Kidney glomerular epithelial cell (primary cell): ENCODE data around the gene SLC25A21.
"Not testable (repeated sequence)": the region's sequence is repeated elsewhere in the genome, so short reads cannot be mapped to it uniquely, and the experiment has no call there.

Experiments used
- DNase-seq: peaks from one replicate; lab custom pipeline; 2025; lab: John Stamatoyannopoulos, UW

SLC25A21 gene

GRCh38 chr14:36941783-36942521, 230.5 kb downstream of the SLC25A21 start:
- DNase-seq: peak; percentile 64

GRCh38 chr14:36940476-36940875, 231.9 kb downstream of the SLC25A21 start:
- no peak for DNase-seq

- DNase-seq: no peak
These were observed 233.1 kb downstream of the SLC25A21 start for GRCh38 chr14:36939265-36939664.

- DNase-seq: no peak
These were observed 233.7 kb downstream of the SLC25A21 start for GRCh38 chr14:36938678-36939077.

- DNase-seq: no peak
These were observed 236.3 kb downstream of the SLC25A21 start for GRCh38 chr14:36935976-36936678.

- no peak for DNase-seq
These were observed 238.1 kb downstream of the SLC25A21 start for GRCh38 chr14:36934304-36934703.

GRCh38 chr14:36931791-36932190, 240.6 kb downstream of the SLC25A21 start:
- no peak for DNase-seq

- no peak for DNase-seq
These were observed 244.0 kb downstream of the SLC25A21 start for GRCh38 chr14:36928432-36928831.

- no peak for DNase-seq
These were observed 247.3 kb downstream of the SLC25A21 start for GRCh38 chr14:36925094-36925493.

GRCh38 chr14:36916668-36917067, 255.7 kb downstream of the SLC25A21 start:
- no peak for DNase-seq

- no peak for DNase-seq
These were observed 257.3 kb downstream of the SLC25A21 start for GRCh38 chr14:36915081-36915480.

- DNase-seq: no peak
These were observed 261.8 kb downstream of the SLC25A21 start for GRCh38 chr14:36910578-36910977.

- peak; percentile 1 for DNase-seq
These were observed 267.0 kb downstream of the SLC25A21 start for GRCh38 chr14:36905272-36905888.

GRCh38 chr14:36901861-36902260, 270.5 kb downstream of the SLC25A21 start:
- DNase-seq: no peak

GRCh38 chr14:36900846-36901245, 271.6 kb downstream of the SLC25A21 start:
- DNase-seq: no peak

- not testable (repeated sequence) for DNase-seq
These were observed 276.1 kb downstream of the SLC25A21 start for GRCh38 chr14:36896300-36896699.

- DNase-seq: no peak
These were observed 288.4 kb downstream of the SLC25A21 start for GRCh38 chr14:36884049-36884448.

- no peak for DNase-seq
These were observed 292.1 kb downstream of the SLC25A21 start for GRCh38 chr14:36880276-36880675.

- no peak for DNase-seq
These were observed 292.8 kb downstream of the SLC25A21 start for GRCh38 chr14:36879558-36879957.

- DNase-seq: no peak
These were observed 297.8 kb downstream of the SLC25A21 start for GRCh38 chr14:36874396-36875138.

- DNase-seq: no peak
These were observed 301.6 kb downstream of the SLC25A21 start for GRCh38 chr14:36870776-36871175.

- DNase-seq: no peak
These were observed 303.3 kb downstream of the SLC25A21 start for GRCh38 chr14:36869125-36869524.
